AML-193 (cell line): Measurements from ENCODE around the gene TMEM178B.
"Not testable (repeated sequence)": the region's sequence is repeated elsewhere in the genome, so short reads cannot be mapped to it uniquely, and the experiment has no call there.

Experiments
- DNase-seq, 2 experiments: peaks; one replicate each; lab custom pipeline; 2025; lab: John Stamatoyannopoulos, UW

Gene TMEM178B

GRCh38 chr7:141073641-141074161 lies at the start of gene TMEM178B:
TSS of gene TMEM178B (plus strand) at chr7:141074064.
- no peak for DNase-seq

DNA sequence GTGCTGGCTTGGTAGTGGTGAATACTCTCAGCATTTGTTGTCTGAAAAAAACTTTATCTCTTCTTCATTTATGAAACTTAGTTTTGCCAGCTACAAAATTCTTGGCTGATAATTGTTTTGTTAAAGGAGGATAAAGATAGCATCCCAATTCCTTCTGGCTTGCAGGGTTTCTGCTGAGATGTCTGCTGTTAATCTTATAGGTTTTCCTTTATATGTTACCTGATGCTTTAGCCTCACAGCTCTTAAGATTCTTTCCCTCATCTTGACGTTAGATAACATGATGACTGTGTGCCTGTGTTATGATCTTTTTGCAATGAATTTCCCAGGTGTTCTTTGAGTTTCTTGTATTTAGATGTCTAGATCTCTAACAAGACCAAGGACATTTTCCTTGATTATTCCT lies 49.2 kb upstream of the TMEM178B start:
- no peak for DNase-seq

DNA sequence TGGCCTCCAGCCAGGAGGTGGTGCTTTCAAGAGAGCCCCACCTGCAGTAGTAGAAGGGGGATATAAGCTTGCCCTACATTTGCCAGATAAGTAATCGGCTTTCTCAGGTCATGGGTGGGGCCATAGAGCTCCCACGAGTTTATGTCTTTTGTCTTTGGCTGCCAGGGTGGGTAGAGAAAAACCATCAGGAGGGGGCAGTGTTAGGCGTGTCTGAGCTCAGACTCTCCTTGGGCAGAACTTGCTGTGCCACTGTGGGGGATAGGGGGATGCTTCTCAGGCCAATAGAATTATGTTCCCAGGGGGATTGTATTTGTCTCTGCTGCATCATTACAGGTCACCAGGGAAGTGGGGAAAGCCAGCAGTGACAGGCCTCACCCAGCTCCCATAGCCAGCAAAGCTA lies 46.8 kb upstream of the TMEM178B start:
- no peak for DNase-seq

DNA sequence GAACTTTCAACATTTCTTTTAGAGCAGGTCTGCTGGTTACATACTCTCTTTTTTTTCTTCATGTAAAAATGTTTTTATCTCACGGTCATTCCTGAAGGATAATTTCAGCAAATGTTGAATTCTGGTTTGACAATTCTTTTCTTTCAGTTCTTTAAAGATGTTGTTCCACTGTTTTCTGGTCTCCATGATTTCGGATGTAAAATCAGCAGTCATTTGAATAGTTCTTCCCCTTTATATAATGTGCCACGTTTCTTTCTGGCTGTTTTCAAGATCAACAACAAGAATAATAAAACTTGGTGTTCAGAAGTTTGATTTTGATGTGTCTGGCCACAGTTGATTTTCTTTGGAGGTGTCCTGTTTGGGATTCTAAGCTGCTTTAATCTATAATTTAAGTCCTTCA lies 45.1 kb upstream of the TMEM178B start:
- DNase-seq, result no peak

- not testable (repeated sequence) for DNase-seq
Observed at GRCh38 chr7:141032539-141033323, 41.1 kb upstream of the TMEM178B start.

GRCh38 chr7:141038100-141038499 lies 35.8 kb upstream of the TMEM178B start:
- not testable (repeated sequence) for DNase-seq

DNA sequence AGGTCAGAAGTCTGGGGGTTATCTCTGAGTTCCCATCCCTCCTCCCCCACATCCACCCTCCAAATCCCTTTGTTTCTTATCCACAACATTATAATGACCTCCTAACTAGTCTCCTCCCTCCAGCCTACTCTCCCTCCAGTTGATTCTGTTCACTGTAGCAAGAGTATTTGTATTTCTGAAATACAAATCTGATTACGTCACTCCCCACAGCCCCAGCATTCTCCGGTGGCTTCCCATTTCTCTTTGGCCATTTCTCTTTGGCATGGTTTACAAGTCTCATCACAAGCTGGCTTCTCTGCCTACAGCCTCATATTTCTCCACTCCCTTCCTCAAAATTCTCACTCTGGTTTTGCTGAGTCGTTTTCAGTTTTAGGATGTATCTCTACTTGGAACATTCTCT lies 34.5 kb upstream of the TMEM178B start:
- DNase-seq, result no peak

DNA sequence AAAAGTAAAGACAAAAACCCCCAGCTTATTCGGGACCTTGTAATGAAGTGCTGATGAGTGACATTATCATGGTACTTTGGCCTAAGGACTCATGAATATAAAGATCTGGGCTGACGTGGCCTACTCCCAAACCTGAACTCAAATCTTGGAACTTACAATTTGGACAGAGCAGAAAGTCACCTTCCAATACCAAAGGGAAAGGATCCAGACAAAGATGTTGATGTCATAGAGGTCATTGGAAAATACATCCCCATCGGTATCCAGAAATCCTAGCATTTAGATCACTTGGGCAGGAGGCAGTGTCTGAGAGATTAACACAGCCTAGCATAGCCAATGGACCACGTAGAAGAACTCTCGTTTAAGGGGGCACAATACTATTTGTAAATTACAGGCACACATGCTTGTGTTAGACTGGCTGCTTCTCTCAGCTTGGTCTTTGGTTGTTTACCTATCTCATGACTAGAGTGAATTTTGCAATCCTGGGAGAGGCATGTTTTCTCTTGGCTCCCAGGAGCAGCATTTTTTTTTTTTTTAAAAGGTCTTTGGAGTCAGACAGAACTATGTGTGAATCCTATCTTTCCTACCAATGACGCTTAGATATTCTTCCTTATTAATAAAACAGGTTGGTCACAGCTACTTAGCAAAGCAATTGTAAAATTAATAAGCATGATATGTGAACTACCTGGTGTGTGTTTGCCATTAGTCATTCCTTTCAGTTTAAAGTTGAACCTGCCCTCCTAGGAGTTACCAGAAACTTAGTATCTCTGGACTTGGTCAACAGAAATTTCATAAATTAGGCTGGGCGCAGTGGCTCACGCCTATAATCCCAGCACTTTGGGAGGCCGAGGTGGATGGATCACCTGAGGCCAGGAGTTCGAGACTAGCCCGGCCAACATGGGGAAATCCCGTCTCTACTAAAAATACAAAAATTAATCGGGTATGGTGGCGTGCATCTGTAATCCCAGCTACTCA lies 31.4 kb upstream of the TMEM178B start:
- DNase-seq, result no peak

DNA sequence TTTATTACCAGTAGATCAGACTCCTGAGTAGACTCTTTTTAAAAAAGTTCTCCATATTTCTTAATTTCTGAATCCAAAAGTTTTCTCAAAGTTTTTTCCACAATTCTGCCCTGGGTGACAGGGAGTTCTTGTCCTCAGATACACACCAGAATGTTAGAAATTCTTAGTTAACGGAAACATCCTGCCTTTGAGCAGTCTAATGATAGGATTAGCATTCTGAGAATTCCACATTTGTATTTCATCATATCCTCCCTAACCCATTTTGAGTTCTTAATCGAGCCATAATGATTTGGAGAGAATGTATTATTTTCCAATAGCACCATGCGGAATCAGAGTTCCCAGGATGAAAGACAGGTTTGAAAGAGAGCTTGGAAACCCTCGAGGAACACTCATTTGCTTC lies 30.2 kb upstream of the TMEM178B start:
- no peak for DNase-seq

- no peak for DNase-seq
Observed at GRCh38 chr7:141045126-141045841, 28.6 kb upstream of the TMEM178B start.

DNA sequence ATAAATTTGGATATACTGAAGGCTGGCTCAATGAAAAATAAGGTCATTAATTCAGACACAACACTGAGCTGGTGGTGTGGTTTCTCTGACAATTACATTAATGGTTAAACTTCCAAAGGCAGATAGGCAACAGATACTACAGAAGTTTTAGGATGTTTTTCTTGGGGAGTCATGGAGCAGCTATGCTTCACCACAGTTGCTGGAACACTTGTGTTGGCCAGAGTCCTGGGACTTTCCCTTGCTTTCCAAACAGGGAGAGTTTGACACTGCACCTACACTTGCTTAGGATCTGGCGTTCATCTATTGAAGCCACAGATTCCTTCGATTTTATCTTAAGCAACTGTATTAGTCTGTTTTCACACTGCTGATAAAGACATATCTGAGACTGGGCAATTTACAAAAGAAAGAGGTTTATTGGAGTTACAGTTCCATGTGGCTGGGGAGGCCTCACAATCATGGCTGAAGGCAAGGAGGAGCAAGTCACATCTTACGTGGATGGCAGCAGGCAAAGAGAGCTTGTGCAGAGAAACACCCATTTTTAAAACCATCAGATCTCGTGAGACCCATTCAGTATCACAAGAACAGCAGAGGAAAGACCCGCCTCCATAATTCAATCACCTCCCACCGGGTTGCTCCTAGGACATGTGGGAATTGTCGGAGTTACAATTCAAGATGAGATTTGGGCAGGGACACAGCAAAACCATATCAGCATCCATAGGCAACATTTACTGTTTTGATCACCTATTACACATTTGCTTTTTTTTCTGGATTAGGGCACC lies 27.8 kb upstream of the TMEM178B start:
- DNase-seq, result no peak

GRCh38 chr7:141053626-141054025 lies 20.2 kb upstream of the TMEM178B start:
- no peak for DNase-seq

DNA sequence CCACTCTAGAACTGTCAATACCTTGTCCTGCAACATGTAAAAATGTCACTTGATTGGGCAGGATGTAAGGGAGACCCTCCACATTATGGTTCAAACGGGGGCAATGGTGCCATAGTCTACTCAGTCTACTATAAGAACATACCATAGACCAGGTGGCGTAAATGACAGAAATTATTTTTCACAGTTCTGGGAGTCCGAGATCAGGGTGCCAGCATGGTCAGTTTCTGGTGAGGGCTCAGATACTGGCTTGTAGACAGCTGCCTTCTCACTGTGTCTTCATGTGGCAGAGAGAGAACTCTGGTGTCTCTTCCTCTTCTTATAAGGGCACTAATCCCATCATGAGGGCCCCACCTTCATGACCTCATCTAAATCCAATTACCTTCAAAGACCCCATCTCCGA lies 18.7 kb upstream of the TMEM178B start:
- no peak for DNase-seq

GRCh38 chr7:141057788-141058187 lies 16.1 kb upstream of the TMEM178B start:
- DNase-seq, result no peak

GRCh38 chr7:141067856-141068255 lies 6.0 kb upstream of the TMEM178B start:
- DNase-seq, result not testable (repeated sequence)

DNA sequence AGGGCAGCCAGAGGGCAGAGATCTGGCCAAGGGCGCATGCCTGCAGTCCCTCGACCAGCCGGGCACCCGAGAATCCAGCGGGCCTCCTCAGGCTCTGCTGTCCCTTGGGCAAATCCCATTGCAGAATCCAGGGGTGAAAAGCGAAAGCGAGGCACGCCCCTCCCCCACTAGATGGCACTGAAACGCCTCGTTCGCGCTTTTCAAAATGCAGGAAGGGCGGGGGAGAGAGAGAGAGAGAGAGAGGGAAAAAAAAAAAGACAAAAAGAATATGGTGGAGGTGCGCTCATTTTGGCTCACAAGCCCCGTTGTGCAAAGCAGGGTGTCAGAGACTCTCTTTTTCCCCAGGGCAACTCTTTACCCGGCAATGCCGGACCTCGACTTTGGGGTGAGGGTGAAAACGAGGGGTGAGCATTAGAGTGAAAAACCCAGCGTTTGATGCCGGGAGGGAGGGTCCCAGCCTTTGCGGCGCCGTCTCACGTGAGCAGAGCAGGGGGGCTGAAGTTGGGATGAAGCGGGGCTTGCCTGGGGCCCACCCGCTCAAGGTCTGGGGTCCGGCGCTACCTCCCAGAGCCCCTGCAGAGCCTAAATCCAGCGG lies 2.5 kb upstream of the TMEM178B start:
- DNase-seq, result no peak

GRCh38 chr7:141071855-141072547 lies 1.9 kb upstream of the TMEM178B start:
- no peak for DNase-seq

DNA sequence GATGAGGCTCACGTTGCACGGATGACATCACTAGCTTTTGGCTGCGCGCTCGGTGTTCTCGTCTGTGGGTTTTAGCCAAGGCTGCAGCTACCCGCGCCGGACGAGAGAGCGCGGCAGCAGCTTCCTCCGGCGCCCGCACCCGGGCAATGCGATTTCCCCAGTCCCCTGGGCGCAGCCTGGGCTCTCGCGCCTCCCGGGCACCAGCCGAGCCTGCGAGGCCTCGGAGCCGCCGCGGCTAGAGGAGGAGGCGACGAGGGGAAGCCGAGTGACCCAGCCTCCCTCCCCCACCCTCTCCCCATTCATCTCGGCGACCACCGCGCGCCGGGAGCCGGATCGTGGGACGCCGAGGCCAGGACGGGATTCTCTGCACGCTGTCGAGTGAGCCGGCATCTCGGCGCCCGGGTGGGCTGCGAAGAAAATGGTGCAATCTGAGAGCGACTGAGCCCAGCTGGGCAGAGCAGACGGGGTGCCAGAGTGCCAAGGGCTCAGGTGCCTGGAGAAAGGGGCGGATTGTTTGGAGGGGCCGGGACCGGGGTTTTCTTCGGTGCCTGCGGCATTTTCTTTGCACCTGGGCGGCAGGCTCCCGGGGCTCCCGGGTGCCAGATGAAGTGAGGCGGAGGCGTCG lies 1.2 kb upstream of the TMEM178B start:
- DNase-seq, result no peak

DNA sequence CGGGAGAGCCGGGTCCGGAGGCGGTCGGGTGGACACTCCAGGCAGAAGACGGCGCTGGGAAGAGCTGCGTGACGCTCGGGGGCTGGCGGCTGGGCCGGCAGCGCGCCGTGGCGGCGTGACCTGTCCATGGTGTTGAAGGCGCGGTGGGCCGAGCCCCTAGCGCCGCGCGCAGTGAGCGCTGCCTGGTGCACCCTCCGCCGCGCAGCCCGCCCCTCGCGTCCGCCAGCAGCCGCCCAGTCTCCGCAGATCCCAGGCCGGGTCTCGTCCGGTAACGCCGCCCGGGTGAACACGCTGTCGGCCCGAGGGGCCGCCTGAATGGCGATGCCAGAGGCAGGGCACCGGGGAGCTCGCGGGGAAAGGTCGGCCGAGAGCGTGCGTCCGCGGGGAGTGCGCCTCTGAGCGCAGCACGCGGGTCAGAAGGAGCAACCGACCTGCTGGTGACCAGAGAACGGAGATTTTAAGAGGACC lies 657 bp upstream of the TMEM178B start:
- no peak for DNase-seq
